GM18520 (cell line): ENCODE measurements around the gene CAND2.

Experiments
- ATAC-seq: cut with Tn5 transposase; IDR thresholded peaks from one replicate; pipeline ENCODE4 v1.9.1; 2021; ENCODE audit not compliant: unreplicated experiment

CAND2 gene

GRCh38 chr3:12799525-12800440 lies 3.3 kb downstream of the CAND2 start:
- ATAC-seq: no peak

GRCh38 chr3:12803371-12803770 lies 6.9 kb downstream of the CAND2 start:
- ATAC-seq: no peak

GRCh38 chr3:12807066-12807465 lies 10.6 kb downstream of the CAND2 start:
- ATAC-seq: no peak

- ATAC-seq: no peak
Observed at GRCh38 chr3:12807601-12808359, 11.3 kb downstream of the CAND2 start.

GRCh38 chr3:12808587-12808986 lies 12.1 kb downstream of the CAND2 start:
- ATAC-seq: no peak

DNA sequence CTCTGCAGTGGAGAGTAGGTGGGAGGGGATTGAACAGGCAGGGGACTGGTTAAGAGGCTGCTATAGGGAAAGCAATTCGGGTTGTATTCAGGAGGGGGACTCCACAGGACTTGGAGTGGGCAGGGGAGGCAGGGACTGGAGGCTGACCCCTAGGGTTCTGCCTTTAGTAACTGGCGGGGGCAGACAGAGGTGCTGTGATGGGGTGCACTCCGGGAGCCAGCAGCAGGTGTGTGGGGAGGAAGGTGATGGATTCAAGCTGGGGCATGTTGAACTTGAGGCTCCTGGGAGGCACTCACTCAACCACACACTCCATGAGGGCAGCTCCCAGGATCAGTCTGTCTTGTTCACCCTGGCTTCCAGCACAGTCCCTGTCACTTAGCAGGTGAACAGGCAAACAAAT lies 12.5 kb downstream of the CAND2 start:
- no peak for ATAC-seq

GRCh38 chr3:12809435-12809834 lies 13.0 kb downstream of the CAND2 start:
- ATAC-seq: no peak

GRCh38 chr3:12810013-12810780 lies 13.7 kb downstream of the CAND2 start:
- ATAC-seq: peak; percentile 87

DNA sequence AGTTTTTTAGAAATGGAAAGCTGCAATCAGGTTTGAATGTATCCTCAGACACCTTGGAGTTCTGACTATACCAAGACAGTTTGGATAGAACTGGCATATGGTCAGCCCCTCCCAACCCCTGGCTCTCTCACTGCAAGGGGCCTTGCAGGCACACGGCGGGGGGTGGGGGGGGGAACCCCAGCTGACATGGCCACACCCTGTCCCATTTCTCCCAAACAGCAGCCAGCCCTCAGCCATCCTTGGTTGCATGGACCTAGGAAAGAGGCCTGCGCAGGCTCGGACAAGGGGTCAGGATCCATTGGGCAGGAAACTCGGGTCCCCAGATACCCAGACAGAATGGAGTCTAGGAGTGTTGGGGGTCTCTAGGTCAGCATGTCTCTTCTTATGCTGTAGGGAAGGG lies 14.5 kb downstream of the CAND2 start:
- ATAC-seq: no peak

DNA sequence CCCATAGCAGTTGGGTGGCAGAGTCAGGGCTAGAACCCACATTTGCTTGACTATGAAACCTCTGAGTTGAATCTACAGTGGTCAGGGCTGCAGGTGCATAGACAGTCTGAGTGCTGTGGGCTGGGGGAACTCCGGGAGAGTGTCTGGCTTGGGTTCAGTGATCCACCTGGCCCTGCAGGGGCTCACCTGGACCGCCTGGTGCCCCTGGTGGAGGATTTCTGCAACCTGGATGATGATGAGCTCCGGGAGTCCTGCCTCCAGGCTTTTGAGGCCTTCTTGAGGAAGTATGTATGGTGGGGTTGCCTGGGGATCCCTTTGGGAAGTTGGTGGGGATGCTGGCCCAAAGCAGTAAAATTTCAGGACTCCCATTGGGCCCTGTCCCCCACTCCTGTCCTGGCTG lies 16.3 kb downstream of the CAND2 start:
- ATAC-seq: no peak

- ATAC-seq: no peak
Observed at GRCh38 chr3:12813967-12814366, 17.5 kb downstream of the CAND2 start.

DNA sequence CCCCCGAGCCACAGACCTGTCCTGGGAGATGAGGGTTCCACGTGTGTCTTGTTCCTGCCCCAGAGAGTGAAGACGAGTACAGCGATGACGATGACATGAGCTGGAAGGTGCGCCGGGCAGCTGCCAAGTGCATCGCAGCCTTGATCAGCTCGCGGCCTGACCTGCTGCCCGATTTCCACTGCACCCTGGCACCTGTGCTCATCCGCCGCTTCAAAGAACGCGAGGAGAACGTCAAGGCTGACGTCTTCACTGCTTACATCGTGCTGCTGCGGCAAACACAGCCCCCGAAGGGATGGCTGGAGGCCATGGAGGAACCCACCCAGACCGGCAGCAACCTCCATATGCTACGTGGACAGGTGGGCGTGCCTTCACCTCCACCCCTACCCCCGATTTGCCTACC lies 18.6 kb downstream of the CAND2 start:
- ATAC-seq: no peak

DNA sequence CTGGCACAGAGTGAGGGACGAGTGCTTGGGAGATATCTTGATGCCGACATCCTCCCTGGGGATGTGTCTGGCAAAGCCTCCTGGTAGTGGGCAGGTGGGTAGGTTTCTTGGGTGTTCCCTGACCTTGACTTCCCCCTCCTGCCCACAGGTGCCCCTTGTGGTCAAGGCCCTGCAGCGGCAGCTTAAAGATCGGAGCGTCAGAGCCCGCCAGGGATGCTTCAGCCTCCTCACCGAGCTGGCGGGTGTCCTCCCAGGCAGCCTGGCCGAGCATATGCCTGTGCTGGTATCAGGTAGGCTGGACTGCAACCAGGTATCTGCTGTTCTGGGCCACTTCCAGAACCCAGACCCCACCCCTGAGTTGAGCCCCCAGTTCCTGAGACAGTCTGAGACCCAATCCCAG lies 19.2 kb downstream of the CAND2 start:
- no peak for ATAC-seq

- no peak for ATAC-seq
Observed at GRCh38 chr3:12816521-12817342, 20.3 kb downstream of the CAND2 start.

- no peak for ATAC-seq
Observed at GRCh38 chr3:12817343-12817710, 20.8 kb downstream of the CAND2 start.

DNA sequence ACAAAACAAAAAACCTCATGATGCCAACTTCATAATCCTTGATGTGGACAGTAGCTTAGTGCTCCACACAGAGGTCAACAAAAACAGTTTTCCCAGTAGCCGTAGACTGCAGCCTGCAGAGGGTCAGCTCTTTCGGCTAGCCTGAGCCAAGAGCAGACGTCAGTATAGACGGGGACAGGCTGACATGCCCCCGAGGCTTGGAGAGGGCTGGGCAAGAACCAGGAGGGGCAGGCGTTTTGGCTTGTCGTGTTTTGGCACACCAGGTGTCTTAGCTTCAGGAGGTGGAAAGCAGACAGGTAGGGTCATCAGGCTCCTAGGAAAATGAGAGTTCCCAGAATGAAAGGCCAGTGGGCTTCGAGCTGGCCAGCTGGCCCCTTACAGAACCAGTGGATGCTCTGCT lies 21.8 kb downstream of the CAND2 start:
- ATAC-seq: no peak

GRCh38 chr3:12818773-12819172 lies 22.3 kb downstream of the CAND2 start:
- ATAC-seq: no peak

DNA sequence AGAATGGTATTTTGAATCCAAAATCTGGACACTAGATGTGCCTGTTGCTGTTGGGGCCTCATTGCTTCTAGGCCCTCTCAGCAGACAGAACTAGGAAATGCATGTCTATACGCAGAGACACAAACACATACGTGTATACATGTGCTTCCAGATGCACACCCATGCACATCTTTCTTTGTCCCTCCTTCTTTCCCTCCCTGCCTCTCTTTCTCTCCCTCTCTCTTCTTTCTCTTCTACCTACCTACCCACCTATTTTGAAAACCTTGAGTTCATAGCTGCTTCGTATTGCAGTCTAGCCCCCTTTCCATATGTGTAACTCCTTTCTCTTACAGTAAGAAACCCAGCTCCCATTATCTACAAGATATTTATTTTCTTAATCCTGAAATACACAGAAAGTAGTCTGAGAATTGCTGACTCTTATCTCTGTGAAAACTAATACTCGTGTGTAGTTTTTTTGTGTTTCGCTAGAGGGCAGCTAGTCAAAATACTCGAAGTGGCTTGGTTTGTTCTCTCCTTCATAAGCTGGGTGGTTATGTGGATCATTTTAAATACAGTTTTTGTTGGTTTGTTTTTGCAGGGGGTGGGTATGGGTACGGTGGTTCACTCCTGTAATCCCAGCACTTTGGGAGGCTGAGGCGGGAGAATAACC lies 26.4 kb downstream of the CAND2 start:
- ATAC-seq: no peak

GRCh38 chr3:12824299-12824698 lies 27.8 kb downstream of the CAND2 start:
- ATAC-seq: no peak

DNA sequence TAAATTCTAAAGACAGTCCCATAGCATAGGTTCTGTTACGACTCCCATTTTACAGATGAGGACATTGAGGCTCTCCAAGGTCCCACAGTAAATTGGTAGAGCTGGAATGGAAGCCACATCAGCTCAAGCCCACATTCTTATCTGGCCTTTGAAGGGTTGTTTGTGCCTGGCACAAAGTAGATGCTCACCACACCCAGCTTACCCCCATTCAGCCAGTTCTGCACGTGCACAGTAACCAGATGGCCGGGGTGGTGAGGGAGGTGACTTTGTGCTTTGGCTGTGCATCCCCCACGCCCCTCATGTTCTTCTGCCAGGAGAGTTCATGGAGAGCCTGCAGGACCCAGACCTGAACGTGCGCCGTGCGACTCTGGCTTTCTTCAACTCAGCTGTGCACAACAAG lies 28.7 kb downstream of the CAND2 start:
- no peak for ATAC-seq
